HG03103 (cell line): ENCODE measurements around the gene CPSF2.
"Not testable (repeated sequence)": the region's sequence is repeated elsewhere in the genome, so short reads cannot be mapped to it uniquely, and the experiment has no call there.

Experiments used
- ATAC-seq: cut with Tn5 transposase; IDR thresholded peaks from one replicate; pipeline ENCODE4 v1.9.1; 2021; ENCODE audit warnings: low read depth; ENCODE audit not compliant: unreplicated experiment

Gene CPSF2

DNA sequence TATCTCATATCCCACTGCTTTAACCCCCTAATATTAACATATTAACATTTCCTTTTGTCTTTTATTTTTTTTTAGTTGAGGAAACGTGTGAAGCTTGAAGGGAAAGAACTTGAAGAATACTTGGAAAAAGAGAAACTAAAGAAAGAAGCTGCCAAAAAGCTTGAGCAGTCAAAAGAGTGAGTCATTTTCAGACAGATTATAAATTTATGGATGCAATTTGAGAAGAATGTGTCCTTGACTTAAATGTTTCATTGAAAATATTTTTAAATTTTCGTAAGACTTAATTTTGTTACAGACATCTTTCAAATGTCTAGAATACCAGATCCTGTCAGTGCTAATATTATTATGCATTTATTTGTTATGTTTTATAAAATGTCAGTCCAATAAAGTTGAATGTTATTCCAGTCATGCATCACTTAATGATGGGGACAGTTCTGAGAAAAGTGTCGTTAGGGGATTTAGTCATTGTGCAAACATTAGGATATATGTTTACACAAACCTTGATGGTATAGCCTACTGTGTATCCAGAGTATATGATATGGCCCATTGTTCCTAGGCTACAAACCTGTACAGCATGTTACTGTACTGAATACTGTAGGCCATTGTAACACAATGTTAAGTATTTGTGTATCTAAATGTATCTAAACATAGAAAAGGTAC is 32.6 kb downstream of the CPSF2 start:
- no peak for ATAC-seq

DNA sequence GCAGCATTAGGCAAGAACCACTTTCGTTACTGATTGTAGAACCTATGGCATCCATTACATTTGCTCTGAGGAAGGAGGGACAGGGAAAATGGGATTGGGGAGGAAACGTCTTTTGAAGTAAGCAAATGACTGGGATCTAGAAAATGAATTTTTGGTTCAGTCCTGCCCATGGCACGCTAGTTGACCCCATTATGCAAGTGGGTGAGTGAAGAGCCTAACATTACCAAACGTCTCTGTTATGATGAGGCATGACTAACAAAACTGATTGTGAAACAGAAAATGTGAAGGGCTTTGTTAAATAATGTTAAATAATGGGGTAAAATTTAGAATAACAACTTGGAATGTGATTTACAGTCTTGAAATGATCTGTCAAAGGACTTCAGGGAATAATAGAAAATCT is 38.9 kb downstream of the CPSF2 start:
- ATAC-seq: no peak

DNA sequence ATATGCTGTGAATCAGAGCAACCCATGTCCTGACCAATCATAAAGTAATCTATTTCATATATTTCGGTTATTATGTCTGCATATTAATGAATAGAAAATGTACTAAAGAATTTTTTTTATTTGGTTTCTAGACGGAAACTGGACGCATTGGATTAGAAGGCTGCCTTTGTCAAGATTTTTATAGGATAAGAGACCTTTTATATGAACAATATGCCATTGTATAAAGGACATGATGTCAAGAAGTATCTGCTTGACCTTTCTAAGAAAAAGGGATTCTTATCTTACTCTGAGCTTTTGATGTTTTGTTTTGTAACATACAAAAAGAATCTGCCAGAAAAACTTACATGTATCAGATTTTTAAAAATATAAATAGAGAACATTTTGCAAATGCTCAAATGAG is 39.8 kb downstream of the CPSF2 start:
- ATAC-seq: no peak

DNA sequence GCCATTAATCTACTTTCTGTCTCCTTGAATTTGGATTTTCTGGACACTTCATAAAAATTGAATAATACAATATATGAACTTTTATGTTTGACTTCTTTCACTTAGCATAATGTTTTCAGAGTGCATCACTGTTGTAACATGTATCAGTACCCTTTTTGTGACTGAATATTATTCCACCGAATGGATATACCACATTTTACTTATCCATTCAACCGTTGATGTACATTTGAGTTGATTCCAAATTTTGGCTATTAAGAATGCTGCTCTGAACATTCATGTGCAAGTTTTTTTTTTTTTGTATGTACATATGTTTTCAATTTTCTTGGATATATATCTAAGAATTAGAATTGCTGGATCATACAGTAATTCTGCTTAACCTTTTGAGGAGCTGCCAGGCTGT is 43.2 kb downstream of the CPSF2 start:
- no peak for ATAC-seq

DNA sequence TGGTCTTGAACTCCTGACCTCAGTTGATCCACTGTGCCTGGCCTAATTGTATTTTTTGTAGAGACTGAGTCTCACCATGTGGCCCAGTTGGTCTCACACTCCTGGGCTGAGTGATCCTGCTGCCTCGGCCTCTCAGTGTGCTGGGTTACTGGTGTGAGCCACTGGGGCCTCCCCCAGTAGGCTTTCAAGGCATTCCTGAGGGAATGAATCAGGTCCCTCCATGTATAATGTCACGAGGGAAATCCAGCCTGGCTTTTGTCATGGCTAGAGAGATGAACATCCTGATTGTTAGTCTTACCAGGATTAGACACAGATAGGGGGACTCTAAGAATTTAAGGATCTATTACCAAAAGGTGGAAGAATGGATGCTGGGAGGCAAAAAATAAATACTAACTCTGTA is 51.9 kb downstream of the CPSF2 start:
- ATAC-seq: no peak

DNA sequence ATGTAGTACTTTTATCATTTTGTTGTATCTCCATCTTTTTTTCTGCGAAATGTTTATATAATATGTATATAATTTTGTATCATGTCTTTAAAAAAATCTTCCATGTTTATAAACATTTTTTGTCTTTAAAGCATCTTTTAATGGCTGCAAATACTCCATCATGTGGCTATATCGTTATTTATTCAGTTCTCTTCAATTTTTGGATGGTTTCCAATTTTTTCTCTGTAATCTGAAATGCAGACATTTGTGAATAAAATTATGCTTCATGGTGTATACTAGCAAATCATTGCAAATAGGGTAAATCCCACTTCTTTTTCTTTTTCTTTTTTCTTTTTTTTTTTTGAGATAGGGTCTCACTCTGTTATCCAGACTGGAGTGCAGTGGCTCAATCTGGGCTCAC is 54.0 kb downstream of the CPSF2 start:
- no peak for ATAC-seq

DNA sequence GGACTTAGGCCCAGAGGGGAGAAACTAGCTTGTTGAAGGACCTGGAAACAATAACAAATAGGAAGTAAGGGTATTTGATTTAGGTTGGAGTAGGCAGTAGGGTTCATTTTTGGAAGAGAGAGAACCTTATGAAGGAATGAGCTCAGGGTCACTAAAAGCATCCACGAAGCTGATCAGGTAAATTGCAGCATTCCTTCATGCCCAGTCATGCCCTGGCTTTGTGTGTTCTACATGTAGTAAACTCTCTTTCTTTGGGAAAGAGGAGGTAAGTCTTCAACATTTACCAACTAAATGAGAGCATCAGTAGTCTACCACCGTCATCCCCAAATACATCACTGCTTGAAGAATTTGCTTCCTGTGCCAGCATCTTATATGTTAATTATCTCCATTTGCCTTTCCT is 54.7 kb downstream of the CPSF2 start:
- ATAC-seq: no peak

DNA sequence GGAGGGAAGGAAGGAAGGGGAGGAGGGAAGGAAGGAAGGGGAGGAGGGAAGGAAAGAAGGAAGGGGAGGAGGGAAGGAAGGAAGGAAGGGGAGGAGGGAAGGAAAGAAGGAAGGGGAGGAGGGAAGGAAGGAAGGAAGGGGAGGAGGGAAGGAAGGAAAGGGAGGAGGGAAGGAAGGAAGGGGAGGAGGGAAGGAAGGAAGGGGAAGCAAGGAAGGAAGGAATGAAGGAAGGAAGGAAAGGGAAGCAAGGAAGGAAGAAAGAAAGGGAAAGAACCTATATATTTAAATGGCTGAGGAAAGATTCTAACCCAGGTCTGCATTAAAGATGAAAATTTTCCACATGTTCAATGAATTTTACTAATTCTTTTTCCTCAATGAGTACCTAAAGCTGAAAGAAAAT is 57.4 kb downstream of the CPSF2 start:
- ATAC-seq: not testable (repeated sequence)

DNA sequence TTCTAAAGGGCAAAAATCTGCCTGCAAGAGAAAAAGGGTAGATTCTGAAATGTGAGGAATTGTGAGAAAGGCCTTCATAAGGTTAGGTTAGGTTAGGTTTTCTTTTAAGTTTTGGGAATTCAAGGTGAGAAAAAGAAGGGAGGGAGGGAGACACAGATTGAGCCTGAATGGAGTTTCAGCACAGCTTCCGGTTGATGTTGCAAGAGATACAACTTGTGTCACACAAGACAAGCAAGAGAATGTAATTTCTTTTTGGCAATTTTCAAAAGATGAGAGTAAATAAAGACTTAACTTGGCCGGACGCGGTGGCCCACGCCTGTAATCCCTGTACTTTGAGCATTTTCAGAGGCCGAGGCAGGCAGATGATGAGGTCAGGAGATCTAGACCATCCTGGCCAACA is 63.8 kb downstream of the CPSF2 start:
- ATAC-seq: no peak

DNA sequence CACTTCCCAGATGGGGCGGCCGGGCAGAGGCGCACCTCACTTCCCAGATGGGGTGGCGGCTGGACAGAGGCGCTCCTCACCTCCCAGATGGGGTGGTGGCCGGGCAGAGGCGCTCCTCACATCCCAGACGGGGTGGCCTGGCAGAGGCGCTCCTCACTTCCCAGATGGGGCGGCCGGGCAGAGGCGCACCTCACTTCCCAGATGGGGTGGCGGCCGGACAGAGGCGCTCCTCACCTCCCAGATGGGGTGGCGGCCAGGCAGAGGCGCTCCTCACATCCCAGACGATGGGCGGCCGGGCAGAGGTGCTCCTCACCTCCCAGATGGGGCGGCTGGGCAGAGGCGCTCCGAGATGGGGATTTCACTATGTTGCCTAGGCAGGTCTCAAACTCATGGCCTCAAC is 65.8 kb downstream of the CPSF2 start:
- ATAC-seq: not testable (repeated sequence)

DNA sequence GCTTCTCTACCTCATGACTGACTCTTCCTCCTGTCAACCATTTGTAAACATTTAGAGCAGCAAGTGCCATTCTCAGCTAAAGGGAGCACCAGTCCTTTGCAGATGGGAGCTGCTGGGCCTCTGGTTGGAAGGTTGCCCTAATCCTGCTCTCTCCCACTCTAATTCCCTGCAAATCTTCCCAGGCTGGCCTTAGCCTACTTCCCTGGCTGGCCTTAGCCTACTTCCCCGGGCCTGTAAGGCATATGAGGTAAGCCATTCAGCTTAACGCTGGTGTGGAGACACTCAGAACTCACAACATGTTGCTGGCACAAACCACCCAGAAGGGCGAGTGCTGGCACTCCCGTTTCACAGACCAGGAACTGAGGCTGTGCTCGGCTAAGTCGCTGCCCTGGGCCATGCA is 69.0 kb downstream of the CPSF2 start:
- no peak for ATAC-seq

DNA sequence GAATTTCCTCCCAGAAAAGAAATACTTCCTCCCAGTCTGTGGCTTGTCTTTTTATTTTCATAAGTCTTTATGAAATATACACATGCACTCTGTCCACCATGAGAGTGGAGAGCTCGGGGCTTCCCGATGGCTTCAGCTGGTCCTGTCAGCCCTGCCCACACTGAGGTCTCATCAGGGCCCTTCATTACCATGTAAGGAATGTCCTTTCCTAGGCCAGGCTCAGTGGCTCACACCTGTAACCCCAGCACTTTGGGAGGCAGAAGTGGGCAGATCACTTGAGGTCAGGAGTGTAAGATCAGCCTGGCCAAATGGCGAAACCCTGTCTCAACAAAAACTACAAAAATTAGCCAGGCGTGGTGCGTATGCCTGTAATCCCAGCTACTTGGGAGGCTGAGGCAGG is 77.0 kb downstream of the CPSF2 start:
- no peak for ATAC-seq

DNA sequence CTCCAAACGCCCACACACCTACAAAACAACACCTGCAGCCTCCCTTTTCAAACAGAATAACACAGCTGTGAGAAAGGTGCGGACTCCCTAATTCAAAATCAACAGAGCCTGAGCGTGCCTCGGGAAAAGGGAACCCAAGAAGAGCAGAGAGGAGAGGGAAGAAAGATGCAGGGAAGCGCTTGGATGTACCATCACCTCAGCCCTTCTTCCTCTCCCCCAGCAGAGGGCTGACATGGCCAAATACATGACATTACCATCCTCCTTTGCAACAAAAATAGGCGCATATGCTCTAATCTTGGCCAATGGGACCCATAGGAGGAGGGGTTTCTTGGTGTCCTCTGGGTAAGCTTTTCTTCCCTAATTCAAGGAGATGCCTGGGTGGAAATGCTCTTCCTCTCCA is 78.0 kb downstream of the CPSF2 start:
- ATAC-seq: no peak

DNA sequence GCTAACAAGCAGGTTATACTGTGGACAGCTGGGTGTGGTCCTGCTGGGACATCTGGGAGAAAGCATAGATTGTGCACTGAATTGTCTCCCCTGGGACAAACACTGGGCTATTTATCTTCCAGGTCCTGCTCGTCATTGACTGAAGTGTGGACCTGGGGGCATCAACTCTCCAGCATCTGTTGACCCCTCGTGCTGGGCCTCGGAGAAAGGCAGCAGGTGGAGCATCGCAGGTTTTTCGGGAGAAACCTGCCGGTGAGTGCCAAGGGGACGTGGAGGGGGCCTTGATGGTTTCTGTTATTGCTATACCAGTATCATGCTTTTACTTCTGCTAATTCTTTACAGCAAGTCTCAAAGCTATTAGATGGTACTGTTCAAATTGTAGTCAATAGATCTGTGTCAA is 81.3 kb downstream of the CPSF2 start:
- no peak for ATAC-seq

DNA sequence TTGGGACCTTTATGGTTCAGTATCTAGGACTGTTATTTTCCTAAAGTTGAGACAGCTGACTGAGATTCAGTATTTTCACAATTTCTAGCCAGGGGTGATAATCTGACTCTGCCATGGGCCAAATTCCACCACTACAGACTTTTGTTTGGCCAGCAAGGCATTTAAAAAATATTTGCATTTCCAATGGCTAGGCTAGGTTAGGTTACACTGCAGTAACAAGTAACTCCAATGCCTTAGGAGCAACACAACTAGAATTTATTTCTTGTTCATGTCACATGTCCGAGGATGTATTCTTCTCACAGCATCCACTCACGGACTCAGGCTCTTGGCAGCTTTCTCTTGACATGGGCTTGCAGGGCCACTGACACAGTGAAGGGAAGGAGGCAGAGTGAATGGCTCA is 83.0 kb downstream of the CPSF2 start:
- no peak for ATAC-seq

DNA sequence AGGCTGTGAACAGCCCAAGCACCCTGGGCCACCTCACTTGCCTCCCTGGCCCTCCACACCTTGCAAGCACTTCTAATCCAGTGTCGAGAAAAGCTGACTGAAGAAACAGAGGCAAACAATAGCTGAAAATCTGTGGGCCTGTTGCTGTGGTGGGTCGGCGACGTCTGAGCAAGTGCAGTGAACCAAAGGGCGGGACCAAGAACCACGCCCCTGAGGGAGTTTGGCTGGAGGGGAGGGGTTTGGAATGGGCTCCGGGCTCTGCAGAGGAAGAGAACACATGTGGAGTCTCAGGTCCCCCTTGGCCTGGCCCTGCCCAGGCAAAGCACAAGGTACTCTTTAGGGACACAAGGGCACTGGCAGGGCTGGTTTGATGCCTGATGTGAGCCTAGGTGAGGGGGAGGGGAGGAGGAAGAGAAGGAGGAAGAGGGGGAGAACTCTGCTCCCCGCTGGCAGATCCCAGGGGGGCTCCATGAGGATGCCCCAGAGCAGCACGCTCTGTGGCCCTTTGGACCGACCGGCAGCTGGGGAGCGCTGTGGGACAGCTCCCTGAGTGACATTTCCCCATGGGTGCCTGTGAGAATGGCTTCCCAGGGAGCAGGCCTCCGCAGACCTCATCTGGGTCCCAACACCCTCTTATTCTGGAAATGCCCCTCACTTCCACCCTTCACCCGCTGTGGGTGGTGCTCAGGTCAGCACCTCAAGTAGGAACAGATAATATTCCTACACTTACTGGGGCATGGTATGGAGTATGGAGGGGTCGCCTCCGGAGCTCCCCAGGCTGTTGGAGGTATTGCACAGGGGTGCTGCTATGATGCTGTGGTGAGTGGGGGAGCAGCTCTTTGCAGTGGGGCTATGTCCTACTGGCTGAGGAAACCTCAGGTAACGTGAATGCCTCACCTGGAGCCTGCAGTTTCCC is 85.5 kb downstream of the CPSF2 start:
- ATAC-seq: no peak

DNA sequence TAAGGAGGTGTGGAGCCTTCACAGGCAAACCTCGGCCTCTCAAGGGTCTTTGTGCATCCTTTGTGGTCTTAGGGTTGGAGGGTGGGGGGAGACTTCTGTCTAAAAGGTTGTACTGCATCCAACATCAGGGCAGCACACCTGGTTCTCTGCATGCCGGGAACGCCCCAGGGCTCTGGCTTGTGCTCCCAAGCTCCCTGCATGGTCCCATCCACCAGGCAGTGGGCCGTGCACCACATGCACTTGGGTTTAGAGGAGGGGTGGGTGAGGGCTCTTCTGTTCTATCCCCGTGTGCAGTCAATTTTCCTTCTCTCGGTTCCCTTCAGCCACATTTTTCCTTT is 86.1 kb downstream of the CPSF2 start:
- no peak for ATAC-seq

DNA sequence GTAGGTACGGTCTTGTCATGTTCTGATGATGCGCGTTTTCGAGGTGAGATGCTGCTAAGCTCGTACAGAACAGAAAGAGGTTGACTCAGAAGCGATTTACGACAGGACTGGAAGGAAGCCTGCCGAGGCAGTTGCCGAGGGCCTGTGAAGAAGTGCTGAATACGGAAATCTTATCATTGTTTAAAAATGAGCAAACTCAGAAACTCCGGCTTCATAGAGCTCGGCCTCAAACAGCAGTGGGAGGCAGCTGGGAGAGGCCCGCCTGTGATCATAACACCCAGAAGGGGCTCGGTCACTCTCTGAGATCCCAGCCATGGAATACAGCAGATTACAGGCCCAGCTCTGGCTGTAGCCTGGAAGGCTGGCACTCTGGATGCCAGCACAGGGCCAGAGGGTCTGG is 87.4 kb downstream of the CPSF2 start:
- ATAC-seq: no peak

DNA sequence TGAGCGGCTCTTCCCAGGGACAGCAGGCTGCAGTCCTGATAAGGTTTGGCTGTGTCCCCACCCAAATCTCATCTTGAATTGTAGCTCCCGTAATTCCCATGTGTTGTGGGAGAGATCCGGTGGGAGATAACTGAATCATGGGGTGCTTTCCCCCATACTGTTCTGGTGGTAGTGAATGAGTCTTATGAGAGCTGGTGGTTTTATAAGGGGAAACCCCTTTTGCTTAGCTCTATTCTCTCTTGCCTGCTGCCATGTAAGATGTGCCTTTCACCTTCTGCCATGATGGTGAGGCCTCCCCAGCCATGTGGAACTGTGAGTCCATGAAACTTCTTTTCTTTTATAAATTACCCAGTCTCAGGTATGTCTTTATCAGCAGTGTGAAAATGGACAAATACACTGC is 91.4 kb downstream of the CPSF2 start:
- ATAC-seq: not testable (repeated sequence)

DNA sequence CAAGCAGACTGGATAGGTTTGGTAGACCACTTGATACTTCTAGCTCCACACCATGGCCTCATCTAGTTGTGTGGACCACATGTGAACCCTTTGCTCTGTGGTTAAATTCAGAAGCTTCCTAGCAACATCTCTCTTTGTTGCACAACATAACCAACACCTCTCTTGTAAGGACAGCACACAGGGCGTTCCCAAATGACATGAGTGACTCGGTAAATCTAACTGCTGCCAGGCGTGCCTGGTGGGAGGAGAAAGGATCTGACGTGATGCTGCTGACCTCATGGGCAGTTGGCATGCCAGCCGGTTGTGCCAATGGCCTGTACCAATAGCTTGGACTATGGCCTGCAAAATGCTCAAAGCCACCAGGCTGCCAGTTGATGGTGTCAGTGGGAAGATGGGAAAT is 93.8 kb downstream of the CPSF2 start:
- ATAC-seq: no peak

DNA sequence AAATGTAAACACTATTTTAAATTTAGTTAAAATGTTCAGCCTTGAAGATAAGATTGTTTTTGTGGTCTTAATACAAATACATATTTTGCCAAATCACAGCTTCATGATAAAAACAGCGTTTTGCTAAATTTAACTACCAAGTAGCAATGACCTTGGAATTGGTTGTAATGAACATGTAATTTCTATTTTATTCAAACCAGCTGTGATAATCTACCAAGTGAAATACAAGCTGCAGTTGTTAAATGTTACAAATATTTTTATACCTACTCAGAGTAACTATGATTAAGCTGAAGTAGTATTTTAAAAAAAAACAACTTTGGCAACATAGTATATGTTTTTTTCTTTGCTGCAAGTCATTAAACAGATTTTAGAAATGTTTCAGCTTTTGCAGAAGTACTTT is 96.2 kb downstream of the CPSF2 start:
- no peak for ATAC-seq
